Measurements from ENCODE around the gene MITF. TPM values are rescaled to one million over a fixed set of nuclear protein-coding genes. Genes with fewer than 3 reads are reported as not detected.

The MITF gene
- total RNA-seq, 1 experiment from 2014 or later = 1.9 TPM

DNA sequence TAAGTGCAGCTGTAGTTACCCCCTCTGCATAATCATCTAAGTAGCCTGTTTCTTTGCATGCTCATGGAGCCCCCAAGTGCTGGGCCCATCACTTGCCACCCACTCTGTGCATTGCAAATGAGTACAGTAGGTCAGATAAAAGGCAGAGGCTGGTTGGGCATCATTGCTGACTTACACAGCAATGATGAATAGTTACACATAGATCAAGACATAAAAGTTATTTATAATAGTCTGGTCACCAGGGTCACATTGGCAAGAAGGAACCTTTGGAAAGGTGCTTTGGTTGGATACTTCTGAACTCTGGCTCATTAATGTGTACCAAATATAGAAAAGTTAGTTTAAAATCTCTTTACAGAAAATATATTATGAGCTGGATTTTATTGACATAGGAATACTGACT lies 111.6 kb downstream of the MITF start:
- H3K4me1 ChIP-seq (ENCODE audit: control insufficient read depth in 1 of 2, insufficient read depth in 2 of 2, low read length in 2 of 2) = no peaks in the 10 kb centered on the region
- no peak overlapping the region for H3K27ac ChIP-seq (ENCODE audit: low read depth, low read length)
- RAD21 ChIA-PET (ENCODE audit: low non-redundant PET in 1 of 2, low total read pairs in 2 of 2, uncharacterized antibody in 2 of 2, unreplicated experiment in 2 of 2) = no interaction called here
- H3K79me2 ChIP-seq (ENCODE audit: insufficient read depth, low read length) = no peaks in the 10 kb centered on the region
- H3K36me3 ChIP-seq (ENCODE audit: control insufficient read depth in 1 of 2, insufficient read depth in 2 of 2, low read length in 2 of 2) = no peaks in the 10 kb centered on the region
- ATAC-seq (no peak), DNase-seq (ENCODE audit: low read depth, low spot score) (no peak)
- BruUV-seq (replicated peaks) = no TSS peak
- no peaks in the 10 kb centered on the region for H4K20me1 ChIP-seq (ENCODE audit: insufficient read depth)
- H3K9me2 ChIP-seq (ENCODE audit: insufficient read depth) = no peaks in the 10 kb centered on the region
- H3K4me3 ChIP-seq (replicated peaks in 1 of 2; ENCODE audit: low read depth in 1 of 2, low read length in 2 of 2) = no peak overlapping the region
- no peaks in the 10 kb centered on the region for H3K9me3 ChIP-seq (ENCODE audit: control insufficient read depth in 1 of 2, insufficient read depth in 1 of 2, low read depth in 1 of 2, low read length in 2 of 2)
- no peak overlapping the region for H2AFZ ChIP-seq (ENCODE audit: low read depth, low read length, poor library complexity, severe bottlenecking)
- H3K9ac ChIP-seq (ENCODE audit: low read length) = no peak overlapping the region
- POLR2A ChIA-PET = no interaction called here
- no peaks in the 10 kb centered on the region for H3K27me3 ChIP-seq (ENCODE audit: insufficient read depth, low read length)
- no peak for TF ChIP-seq YY1 (IDR thresholded peaks at IDR 0.05; ENCODE audit: extremely low read depth, insufficient replicate concordance, low read depth, low read length)
- no peak for TF ChIP-seq POLR2AphosphoS5 (IDR thresholded peaks at IDR 0.05; ENCODE audit: low read depth, low read length)
- TF ChIP-seq ZFX (IDR thresholded peaks at IDR 0.05) = no peak
- no peak for TF ChIP-seq EZH2 (IDR thresholded peaks at IDR 0.05)
- TF ChIP-seq, protein P1, sequence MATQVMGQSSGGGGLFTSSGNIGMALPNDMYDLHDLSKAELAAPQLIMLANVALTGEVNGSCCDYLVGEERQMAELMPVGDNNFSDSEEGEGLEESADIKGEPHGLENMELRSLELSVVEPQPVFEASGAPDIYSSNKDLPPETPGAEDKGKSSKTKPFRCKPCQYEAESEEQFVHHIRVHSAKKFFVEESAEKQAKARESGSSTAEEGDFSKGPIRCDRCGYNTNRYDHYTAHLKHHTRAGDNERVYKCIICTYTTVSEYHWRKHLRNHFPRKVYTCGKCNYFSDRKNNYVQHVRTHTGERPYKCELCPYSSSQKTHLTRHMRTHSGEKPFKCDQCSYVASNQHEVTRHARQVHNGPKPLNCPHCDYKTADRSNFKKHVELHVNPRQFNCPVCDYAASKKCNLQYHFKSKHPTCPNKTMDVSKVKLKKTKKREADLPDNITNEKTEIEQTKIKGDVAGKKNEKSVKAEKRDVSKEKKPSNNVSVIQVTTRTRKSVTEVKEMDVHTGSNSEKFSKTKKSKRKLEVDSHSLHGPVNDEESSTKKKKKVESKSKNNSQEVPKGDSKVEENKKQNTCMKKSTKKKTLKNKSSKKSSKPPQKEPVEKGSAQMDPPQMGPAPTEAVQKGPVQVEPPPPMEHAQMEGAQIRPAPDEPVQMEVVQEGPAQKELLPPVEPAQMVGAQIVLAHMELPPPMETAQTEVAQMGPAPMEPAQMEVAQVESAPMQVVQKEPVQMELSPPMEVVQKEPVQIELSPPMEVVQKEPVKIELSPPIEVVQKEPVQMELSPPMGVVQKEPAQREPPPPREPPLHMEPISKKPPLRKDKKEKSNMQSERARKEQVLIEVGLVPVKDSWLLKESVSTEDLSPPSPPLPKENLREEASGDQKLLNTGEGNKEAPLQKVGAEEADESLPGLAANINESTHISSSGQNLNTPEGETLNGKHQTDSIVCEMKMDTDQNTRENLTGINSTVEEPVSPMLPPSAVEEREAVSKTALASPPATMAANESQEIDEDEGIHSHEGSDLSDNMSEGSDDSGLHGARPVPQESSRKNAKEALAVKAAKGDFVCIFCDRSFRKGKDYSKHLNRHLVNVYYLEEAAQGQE (IDR thresholded peaks at IDR 0.05; ENCODE audit: low read depth) = no peak
- no peak for TF ChIP-seq POLR2A (IDR thresholded peaks at IDR 0.05; ENCODE audit: borderline replicate concordance, extremely low read depth, insufficient read depth, insufficient read length)
- no peak for TF ChIP-seq CBX3 (IDR thresholded peaks at IDR 0.05; ENCODE audit: low read depth)
- CTCF ChIA-PET = no interaction called here
- intact Hi-C loops (cut with micrococcal nuclease) = loop anchor here (10.0 kb wide), 1 partner anchor 156 kb away; no protein-coding TSS in a partner anchor
- no peak overlapping the region for H3K4me2 ChIP-seq (ENCODE audit: low read length)

DNA sequence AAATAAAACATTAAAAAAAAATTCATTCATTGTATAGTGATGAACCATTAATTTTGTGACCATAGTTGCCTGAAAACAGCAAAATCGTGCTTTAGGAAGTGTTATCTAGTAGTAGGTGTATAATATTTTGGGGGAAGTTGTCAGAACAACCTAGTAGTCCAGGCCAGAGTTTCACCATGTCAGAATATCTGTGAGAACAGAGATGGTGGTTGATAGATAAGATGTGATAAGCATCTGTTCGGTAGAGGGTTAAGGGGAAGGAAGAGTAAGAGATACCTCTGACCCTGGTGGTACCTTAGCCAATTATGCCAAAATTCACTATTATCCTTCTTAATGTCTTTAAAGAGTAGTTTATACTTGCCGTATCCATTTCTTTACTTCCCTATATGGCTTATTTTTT lies 113.8 kb downstream of the MITF start:
- no peaks in the 10 kb centered on the region for H4K20me1 ChIP-seq (ENCODE audit: insufficient read depth)
- no peak overlapping the region for H3K9ac ChIP-seq (ENCODE audit: low read length)
- H3K27ac ChIP-seq (ENCODE audit: low read depth, low read length) = no peak overlapping the region
- H2AFZ ChIP-seq (ENCODE audit: low read depth, low read length, poor library complexity, severe bottlenecking) = no peak overlapping the region
- ATAC-seq (no peak), DNase-seq (ENCODE audit: low read depth, low spot score) (no peak)
- H3K4me3 ChIP-seq (replicated peaks in 1 of 2; ENCODE audit: low read depth in 1 of 2, low read length in 2 of 2) = no peak overlapping the region
- H3K9me2 ChIP-seq (ENCODE audit: insufficient read depth) = no peaks in the 10 kb centered on the region
- H3K27me3 ChIP-seq (ENCODE audit: insufficient read depth, low read length) = no peaks in the 10 kb centered on the region
- no TSS peak for BruUV-seq (replicated peaks)
- no peaks in the 10 kb centered on the region for H3K79me2 ChIP-seq (ENCODE audit: insufficient read depth, low read length)
- H3K4me1 ChIP-seq (ENCODE audit: control insufficient read depth in 1 of 2, insufficient read depth in 2 of 2, low read length in 2 of 2) = no peaks in the 10 kb centered on the region
- no peaks in the 10 kb centered on the region for H3K36me3 ChIP-seq (ENCODE audit: control insufficient read depth in 1 of 2, insufficient read depth in 2 of 2, low read length in 2 of 2)
- H3K4me2 ChIP-seq (ENCODE audit: low read length) = no peak overlapping the region
- no peaks in the 10 kb centered on the region for H3K9me3 ChIP-seq (ENCODE audit: control insufficient read depth in 1 of 2, insufficient read depth in 1 of 2, low read depth in 1 of 2, low read length in 2 of 2)
- ChIA-PET CTCF (no interaction called here), POLR2A (no interaction called here), RAD21 (ENCODE audit: low non-redundant PET in 1 of 2, low total read pairs in 2 of 2, uncharacterized antibody in 2 of 2, unreplicated experiment in 2 of 2) (no interaction called here)
- intact Hi-C loops (cut with micrococcal nuclease) = loop anchor here (10.0 kb wide), 1 partner anchor 158 kb away; no protein-coding TSS in a partner anchor
- TF ChIP-seq SRF (IDR thresholded peaks at IDR 0.05; ENCODE audit: low read depth) = no peak
- no peak for TF ChIP-seq SP1 (IDR thresholded peaks at IDR 0.05; ENCODE audit: low read depth)
- no peak for TF ChIP-seq YY1 (IDR thresholded peaks at IDR 0.05; ENCODE audit: extremely low read depth, insufficient replicate concordance, low read depth, low read length)
- TF ChIP-seq RAD21 (IDR thresholded peaks at IDR 0.05; ENCODE audit: low read depth) = no peak
- TF ChIP-seq, protein P1 (IDR thresholded peaks at IDR 0.05; ENCODE audit: low read depth) = no peak
- no peak for TF ChIP-seq EZH2 (IDR thresholded peaks at IDR 0.05)
- no peak for TF ChIP-seq JUND (IDR thresholded peaks at IDR 0.05)
- TF ChIP-seq, protein P2, sequence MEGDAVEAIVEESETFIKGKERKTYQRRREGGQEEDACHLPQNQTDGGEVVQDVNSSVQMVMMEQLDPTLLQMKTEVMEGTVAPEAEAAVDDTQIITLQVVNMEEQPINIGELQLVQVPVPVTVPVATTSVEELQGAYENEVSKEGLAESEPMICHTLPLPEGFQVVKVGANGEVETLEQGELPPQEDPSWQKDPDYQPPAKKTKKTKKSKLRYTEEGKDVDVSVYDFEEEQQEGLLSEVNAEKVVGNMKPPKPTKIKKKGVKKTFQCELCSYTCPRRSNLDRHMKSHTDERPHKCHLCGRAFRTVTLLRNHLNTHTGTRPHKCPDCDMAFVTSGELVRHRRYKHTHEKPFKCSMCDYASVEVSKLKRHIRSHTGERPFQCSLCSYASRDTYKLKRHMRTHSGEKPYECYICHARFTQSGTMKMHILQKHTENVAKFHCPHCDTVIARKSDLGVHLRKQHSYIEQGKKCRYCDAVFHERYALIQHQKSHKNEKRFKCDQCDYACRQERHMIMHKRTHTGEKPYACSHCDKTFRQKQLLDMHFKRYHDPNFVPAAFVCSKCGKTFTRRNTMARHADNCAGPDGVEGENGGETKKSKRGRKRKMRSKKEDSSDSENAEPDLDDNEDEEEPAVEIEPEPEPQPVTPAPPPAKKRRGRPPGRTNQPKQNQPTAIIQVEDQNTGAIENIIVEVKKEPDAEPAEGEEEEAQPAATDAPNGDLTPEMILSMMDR (IDR thresholded peaks at IDR 0.05 in 2 of 3, conservative IDR thresholded peaks at IDR 0.05 in 1 of 3; ENCODE audit: borderline replicate concordance in 1 of 3, insufficient read depth in 1 of 3, low read depth in 2 of 3, low read length in 2 of 3) = no peak

Measured in HCT116 (cell line).